Measurements from ENCODE around the gene PPP2R3A.

DNA sequence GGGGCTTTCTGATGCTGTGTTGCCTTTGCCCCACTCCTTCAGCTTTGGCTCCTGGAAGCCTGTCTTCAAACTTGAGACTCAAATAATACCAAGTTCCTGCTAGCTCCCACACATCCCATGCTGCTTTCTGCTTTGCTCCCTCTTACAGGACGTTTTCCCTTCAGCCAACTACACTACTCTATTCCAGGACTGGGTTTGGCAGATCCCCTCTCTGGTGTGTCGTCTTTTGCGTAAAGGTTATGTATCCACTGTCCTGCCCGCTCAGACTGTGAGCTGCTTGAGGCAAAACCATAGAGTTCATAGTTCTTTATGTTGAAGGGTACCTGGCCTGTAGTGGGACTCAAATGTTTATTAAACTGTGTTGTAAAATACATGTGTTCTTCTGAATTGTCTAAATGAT lies 25.4 kb downstream of the PPP2R3A start:
- TF ChIP-seq, protein P1, sequence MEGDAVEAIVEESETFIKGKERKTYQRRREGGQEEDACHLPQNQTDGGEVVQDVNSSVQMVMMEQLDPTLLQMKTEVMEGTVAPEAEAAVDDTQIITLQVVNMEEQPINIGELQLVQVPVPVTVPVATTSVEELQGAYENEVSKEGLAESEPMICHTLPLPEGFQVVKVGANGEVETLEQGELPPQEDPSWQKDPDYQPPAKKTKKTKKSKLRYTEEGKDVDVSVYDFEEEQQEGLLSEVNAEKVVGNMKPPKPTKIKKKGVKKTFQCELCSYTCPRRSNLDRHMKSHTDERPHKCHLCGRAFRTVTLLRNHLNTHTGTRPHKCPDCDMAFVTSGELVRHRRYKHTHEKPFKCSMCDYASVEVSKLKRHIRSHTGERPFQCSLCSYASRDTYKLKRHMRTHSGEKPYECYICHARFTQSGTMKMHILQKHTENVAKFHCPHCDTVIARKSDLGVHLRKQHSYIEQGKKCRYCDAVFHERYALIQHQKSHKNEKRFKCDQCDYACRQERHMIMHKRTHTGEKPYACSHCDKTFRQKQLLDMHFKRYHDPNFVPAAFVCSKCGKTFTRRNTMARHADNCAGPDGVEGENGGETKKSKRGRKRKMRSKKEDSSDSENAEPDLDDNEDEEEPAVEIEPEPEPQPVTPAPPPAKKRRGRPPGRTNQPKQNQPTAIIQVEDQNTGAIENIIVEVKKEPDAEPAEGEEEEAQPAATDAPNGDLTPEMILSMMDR (optimal IDR thresholded peaks at IDR 0.05 in 1 of 3, IDR thresholded peaks at IDR 0.05 in 1 of 3, conservative IDR thresholded peaks at IDR 0.05 in 1 of 3; ENCODE audit: extremely low read depth in 1 of 3, insufficient read depth in 2 of 3, low read length in 3 of 3) = no peak
- no peak for TF ChIP-seq EZH2 (IDR thresholded peaks at IDR 0.05; ENCODE audit: low read length)
